ENCODE measurements around the gene AIF1. TPM values are rescaled to one million over a fixed set of nuclear protein-coding genes. Genes with fewer than 3 reads are reported as not detected.

Gene AIF1
- total RNA-seq, 1 donor = not detected

GRCh38 chr6:31621991-31622390 is 7.0 kb downstream of the AIF1 start:
- peak; percentile 46 for DNase-seq (ENCODE audit: low read depth)
- H3K4me3 ChIP-seq (ENCODE audit: low read depth, low read length) = peak overlapping the region; percentile 77
- TF ChIP-seq, protein P1, sequence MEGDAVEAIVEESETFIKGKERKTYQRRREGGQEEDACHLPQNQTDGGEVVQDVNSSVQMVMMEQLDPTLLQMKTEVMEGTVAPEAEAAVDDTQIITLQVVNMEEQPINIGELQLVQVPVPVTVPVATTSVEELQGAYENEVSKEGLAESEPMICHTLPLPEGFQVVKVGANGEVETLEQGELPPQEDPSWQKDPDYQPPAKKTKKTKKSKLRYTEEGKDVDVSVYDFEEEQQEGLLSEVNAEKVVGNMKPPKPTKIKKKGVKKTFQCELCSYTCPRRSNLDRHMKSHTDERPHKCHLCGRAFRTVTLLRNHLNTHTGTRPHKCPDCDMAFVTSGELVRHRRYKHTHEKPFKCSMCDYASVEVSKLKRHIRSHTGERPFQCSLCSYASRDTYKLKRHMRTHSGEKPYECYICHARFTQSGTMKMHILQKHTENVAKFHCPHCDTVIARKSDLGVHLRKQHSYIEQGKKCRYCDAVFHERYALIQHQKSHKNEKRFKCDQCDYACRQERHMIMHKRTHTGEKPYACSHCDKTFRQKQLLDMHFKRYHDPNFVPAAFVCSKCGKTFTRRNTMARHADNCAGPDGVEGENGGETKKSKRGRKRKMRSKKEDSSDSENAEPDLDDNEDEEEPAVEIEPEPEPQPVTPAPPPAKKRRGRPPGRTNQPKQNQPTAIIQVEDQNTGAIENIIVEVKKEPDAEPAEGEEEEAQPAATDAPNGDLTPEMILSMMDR (IDR thresholded peaks at IDR 0.05; ENCODE audit: insufficient read depth, low read depth, low read length) = no peak

- DNase-seq (ENCODE audit: low read depth) = no peak
- H3K4me3 ChIP-seq (ENCODE audit: low read depth, low read length) = peak overlapping the region; percentile 77
- TF ChIP-seq, protein P1 (IDR thresholded peaks at IDR 0.05; ENCODE audit: insufficient read depth, low read depth, low read length) = no peak
Measured at GRCh38 chr6:31622684-31623091, 7.7 kb downstream of the AIF1 start.

GRCh38 chr6:31624070-31624469 is 9.0 kb downstream of the AIF1 start:
- no peak overlapping the region for H3K4me3 ChIP-seq (ENCODE audit: low read depth, low read length)
- TF ChIP-seq, protein P1 (IDR thresholded peaks at IDR 0.05; ENCODE audit: insufficient read depth, low read depth, low read length) = no peak
- DNase-seq (ENCODE audit: low read depth) = no peak

- DNase-seq (ENCODE audit: low read depth) = no peak
- no peak overlapping the region for H3K4me3 ChIP-seq (ENCODE audit: low read depth, low read length)
- TF ChIP-seq, protein P1 (IDR thresholded peaks at IDR 0.05; ENCODE audit: insufficient read depth, low read depth, low read length) = no peak
Measured at GRCh38 chr6:31626952-31627351, 11.9 kb downstream of the AIF1 start.

DNA sequence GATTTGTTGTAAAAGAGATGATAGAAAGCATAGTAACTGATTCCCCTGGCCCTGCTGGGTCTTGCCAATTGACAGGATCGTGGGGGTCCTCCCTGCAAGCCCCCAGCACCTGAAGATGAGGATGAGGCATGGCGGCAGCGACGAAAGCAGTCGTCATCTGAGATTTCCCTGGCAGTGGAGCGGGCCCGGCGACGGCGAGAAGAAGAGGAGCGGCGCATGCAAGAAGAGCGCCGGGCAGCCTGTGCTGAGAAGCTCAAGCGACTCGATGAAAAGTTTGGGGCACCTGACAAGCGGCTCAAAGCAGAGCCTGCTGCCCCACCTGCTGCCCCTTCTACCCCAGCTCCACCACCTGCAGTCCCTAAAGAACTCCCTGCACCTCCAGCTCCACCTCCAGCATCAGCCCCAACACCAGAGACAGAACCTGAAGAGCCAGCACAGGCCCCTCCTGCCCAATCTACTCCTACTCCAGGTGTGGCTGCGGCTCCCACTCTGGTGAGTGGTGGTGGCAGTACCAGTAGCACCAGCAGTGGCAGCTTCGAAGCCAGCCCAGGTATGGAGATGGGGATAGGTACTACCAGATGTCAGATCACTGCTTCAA is 12.8 kb downstream of the AIF1 start:
- TF ChIP-seq, protein P1 (IDR thresholded peaks at IDR 0.05; ENCODE audit: insufficient read depth, low read depth, low read length) = no peak
- no peak overlapping the region for H3K4me3 ChIP-seq (ENCODE audit: low read depth, low read length)
- no peak for DNase-seq (ENCODE audit: low read depth)

GRCh38 chr6:31629014-31629413 is 14.0 kb downstream of the AIF1 start:
- DNase-seq (ENCODE audit: low read depth) = no peak
- TF ChIP-seq, protein P1 (IDR thresholded peaks at IDR 0.05; ENCODE audit: insufficient read depth, low read depth, low read length) = no peak
- H3K4me3 ChIP-seq (ENCODE audit: low read depth, low read length) = no peak overlapping the region
